Skin epidermis (tissue), 12 donors: ENCODE results near the gene MBTD1.
A peak's percentile ranks its signal among the peaks of the same experiment; 100 is the strongest.
"Not testable (repeated sequence)": the region's sequence is repeated elsewhere in the genome, so short reads cannot be mapped to it uniquely, and the experiment has no call there.

ENCODE experiments used
- H3K27ac ChIP-seq, 21 experiments: fragments of 200-600 bp; sonication (generic) in 11 of 21; one replicate each; pipeline ENCODE4 v1.5.0; 2020; ENCODE audit warnings: mild to moderate bottlenecking in 3 of 21, inconsistent platforms in 2 of 21, moderate library complexity in 2 of 21
- H3K4me3 ChIP-seq, 7 experiments: fragments of 200-600 bp; sonication (generic) in 2 of 7; one replicate each; pipeline ENCODE4 v1.5.0; 2020; ENCODE audit warnings: inconsistent platforms in 2 of 7, mild to moderate bottlenecking in 2 of 7, moderate library complexity in 1 of 7

The MBTD1 gene

GRCh38 chr17:51200846-51201245 is 59.0 kb downstream of the MBTD1 start:
- Histone ChIP-seq H3K27ac (no peak overlapping the region), H3K4me3 (no peak overlapping the region)

DNA sequence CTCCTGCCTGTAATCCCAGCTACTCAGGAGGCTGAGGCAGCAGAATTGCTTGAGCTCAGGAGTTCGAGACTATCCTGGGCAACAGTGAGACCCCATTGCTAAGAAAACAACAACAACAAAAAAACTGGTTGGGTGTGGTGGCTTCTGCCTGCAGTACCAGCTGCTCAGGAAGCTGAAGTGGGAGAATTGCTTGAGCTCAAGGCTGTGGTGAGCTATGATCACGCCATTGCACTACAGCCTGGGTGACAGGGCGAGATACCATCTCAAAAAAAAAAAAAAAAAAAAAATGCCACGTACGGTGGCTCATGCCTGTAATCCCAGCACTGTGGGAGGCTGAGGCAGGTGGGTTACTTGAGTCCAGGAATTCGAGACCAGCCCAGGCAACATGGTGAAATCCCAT is 59.6 kb downstream of the MBTD1 start:
- H3K4me3 ChIP-seq: no peak overlapping the region

GRCh38 chr17:51197754-51198153 is 62.1 kb downstream of the MBTD1 start:
- no peak overlapping the region for H3K27ac ChIP-seq
- H3K4me3 ChIP-seq: no peak overlapping the region

More for the DNA sequence above, 59.6 kb downstream of the MBTD1 start:
- no peak overlapping the region for H3K27ac ChIP-seq

DNA sequence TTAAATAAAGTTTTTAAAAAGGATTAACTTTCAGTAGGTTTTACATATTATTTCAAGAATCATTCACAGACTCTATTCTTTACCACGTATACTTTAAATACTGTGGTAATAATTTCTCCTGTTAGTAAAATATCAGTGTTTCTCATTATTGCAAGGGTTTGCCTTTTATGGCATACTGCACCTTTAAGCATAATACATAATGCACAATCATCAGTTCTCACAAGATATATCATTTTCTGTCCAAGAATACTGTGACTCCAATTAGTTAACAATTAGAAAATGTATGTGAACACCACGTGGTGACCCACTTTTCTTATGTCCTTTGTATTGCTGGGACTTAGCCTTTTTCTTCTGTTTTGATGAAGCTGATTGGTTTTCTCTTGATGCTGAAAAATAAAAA is 68.0 kb downstream of the MBTD1 start:
- Histone ChIP-seq H3K4me3 (no peak overlapping the region), H3K27ac (no peak overlapping the region)

GRCh38 chr17:51189628-51190027 is 70.2 kb downstream of the MBTD1 start:
- Histone ChIP-seq H3K27ac (peak overlapping the region in 3 of 21 experiments; percentile 22 to 38 (median 35)), H3K4me3 (no peak overlapping the region)

- Histone ChIP-seq H3K4me3 (no peak overlapping the region), H3K27ac (no peak overlapping the region)
Observed at GRCh38 chr17:51189162-51189561, 70.7 kb downstream of the MBTD1 start.

DNA sequence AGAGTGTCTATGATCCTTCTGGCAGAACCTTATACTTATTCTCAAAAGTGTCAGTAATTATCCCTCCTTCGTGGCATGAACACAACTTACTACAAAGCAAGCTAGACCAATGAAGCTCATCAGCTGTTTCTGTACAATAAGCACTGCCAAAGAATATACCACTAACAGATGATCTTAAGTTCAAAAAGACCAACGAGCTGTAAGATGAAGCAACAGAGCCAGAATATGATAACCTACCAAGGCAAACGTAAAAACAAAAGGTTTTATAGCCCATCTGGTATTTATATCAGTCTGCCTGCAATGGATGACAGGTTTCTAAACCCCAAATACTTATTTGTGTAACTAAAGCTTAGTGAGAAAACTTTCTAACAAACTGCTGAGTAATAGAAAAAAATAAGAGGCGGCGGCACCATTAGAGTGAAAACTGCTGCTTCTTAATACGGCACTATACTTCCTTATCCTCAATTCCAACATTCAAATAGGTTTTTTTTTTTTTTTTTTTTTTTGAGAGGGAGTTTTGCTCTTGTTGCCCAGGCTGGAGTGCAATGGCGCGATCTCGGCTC is 71.5 kb downstream of the MBTD1 start:
- no peak overlapping the region for H3K27ac ChIP-seq
- no peak overlapping the region for H3K4me3 ChIP-seq

- no peak overlapping the region for H3K27ac ChIP-seq
- no peak overlapping the region for H3K4me3 ChIP-seq
Observed at GRCh38 chr17:51185763-51186332, 74.0 kb downstream of the MBTD1 start.

- H3K4me3 ChIP-seq: no peak overlapping the region
- H3K27ac ChIP-seq: no peak overlapping the region
Observed at GRCh38 chr17:51184124-51184523, 75.7 kb downstream of the MBTD1 start.

- H3K27ac ChIP-seq: no peak overlapping the region
- no peak overlapping the region for H3K4me3 ChIP-seq
Observed at GRCh38 chr17:51180486-51180885, 79.4 kb downstream of the MBTD1 start.

DNA sequence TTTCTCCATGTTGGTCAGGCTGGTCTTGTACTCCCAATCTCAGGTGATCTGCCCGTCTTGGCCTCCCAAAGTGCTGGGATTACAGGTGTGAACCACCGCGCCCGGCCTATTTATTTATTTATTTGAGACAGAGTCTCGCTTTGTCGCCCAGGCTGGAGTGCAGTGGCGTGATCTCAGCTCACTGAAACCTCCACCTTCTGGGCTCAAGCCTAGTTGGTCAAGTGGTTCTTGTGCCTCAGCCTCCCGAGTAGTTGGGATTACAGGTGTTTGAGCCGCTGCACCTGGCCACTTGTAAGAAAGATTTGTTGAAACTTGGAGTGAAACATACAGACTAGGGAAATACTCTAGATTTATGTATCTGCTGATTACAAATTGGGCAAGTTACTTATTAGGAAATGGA is 87.8 kb downstream of the MBTD1 start:
- not testable (repeated sequence) for H3K4me3 ChIP-seq, H3K27ac ChIP-seq

DNA sequence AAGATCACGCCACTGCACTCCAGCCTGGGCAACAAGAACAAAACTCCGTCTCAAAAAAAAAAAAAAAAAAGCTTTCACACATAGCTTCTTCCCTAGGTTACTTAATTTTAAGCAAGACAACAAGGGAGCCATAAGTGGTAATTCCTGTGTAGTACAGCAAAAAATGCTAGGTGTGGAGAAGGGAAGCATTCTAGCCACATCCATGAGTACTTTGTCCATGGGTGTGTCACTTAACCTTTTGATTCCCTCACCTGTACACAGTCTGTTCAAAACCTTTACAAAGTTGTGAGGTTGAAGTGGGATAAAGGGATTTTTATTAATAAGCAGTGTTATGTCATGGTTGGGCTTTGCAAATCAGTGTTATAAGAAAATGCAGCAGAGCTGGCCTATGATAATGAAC is 89.1 kb downstream of the MBTD1 start:
- no peak overlapping the region for H3K4me3 ChIP-seq
- H3K27ac ChIP-seq: no peak overlapping the region

- Histone ChIP-seq H3K4me3 (no peak overlapping the region), H3K27ac (no peak overlapping the region)
Observed at GRCh38 chr17:51169340-51169739, 90.5 kb downstream of the MBTD1 start.

- peak overlapping the region; percentile 67 to 98 (median 95) for H3K27ac ChIP-seq
Observed at GRCh38 chr17:51166987-51167931, 92.6 kb downstream of the MBTD1 start.

GRCh38 chr17:51166198-51166986 is 93.5 kb downstream of the MBTD1 start, which contains the start of gene NME2:
Gene NME2 (plus strand): TSS chr17:51166411. CDS start chr17:51166831, 420 bp downstream.
- H3K27ac ChIP-seq: peak within 1 kb of the TSS; percentile 67 to 98 (median 95)
- H3K4me3 ChIP-seq: peak within 1 kb of the TSS; percentile 75 to 99 (median 83)

More at GRCh38 chr17:51166987-51167931, 92.6 kb downstream of the MBTD1 start:
- H3K4me3 ChIP-seq: peak overlapping the region; percentile 75 to 99 (median 83)

- Histone ChIP-seq H3K27ac (peak overlapping the region; percentile 63 to 98 (median 95)), H3K4me3 (peak overlapping the region; percentile 75 to 99 (median 83))
Observed at GRCh38 chr17:51165680-51166197, 94.1 kb downstream of the MBTD1 start.

- H3K4me3 ChIP-seq: peak overlapping the region in 6 of 7 experiments; percentile 75 to 99 (median 86)
- peak overlapping the region; percentile 63 to 98 (median 95) for H3K27ac ChIP-seq
Observed at GRCh38 chr17:51164911-51165679, 94.8 kb downstream of the MBTD1 start.

DNA sequence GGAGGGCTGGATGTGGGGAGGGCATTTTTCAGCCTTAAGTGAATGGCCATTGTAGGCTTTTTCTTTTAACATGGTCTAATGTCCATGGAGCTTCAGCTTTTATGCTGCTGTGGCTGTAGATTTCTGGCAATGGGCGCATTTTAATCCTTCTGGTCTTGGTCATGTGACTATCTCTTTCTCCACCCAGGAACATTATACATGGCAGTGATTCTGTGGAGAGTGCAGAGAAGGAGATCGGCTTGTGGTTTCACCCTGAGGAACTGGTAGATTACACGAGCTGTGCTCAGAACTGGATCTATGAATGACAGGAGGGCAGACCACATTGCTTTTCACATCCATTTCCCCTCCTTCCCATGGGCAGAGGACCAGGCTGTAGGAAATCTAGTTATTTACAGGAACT is 98.3 kb downstream of the MBTD1 start:
- Histone ChIP-seq H3K4me3 (no peak overlapping the region), H3K27ac (no peak overlapping the region)

DNA sequence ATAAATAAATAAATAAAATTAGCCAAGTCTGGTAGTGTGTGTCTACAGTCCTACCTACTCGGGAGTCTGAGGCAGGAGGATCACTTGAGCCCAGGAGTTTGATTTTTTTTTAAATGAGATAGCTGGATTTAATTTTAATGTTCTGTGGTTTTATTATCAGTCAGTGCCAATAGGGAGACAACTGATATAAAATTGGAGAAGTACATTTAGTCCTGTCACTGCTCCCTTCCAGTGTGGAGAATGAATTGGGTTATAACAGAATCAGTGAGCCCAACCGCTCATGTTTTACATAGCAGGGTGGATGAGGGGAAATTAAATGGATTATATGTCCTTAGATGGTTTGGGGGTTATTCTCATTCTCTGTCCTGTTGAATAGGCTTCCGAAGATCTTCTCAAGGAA is 100.2 kb downstream of the MBTD1 start:
- Histone ChIP-seq H3K4me3 (no peak overlapping the region), H3K27ac (no peak overlapping the region)
